Osteocyte (in vitro differentiated cells): ENCODE data around the gene TMEM233. TPM values are rescaled to one million over a fixed set of nuclear protein-coding genes. Genes with fewer than 3 reads are reported as not detected.

Experiments used
- DNase-seq: peaks from one replicate; pipeline ENCODE4 v3.0.0; 2021; ENCODE audit warnings: mixed read lengths; ENCODE audit not compliant: unreplicated experiment; ENCODE audit errors: extremely low spot score
- H3K27ac Mint-ChIP-seq: one replicate; pipeline ENCODE4 v1.8.0; 2021; ENCODE audit warnings: mild to moderate bottlenecking, mixed read lengths; ENCODE audit not compliant: unreplicated experiment
- H3K27me3 Mint-ChIP-seq: one replicate; pipeline ENCODE4 v1.8.0; 2021; ENCODE audit warnings: mixed read lengths; ENCODE audit not compliant: unreplicated experiment
- H3K36me3 Mint-ChIP-seq: one replicate; pipeline ENCODE4 v1.8.0; 2021; ENCODE audit warnings: mixed read lengths; ENCODE audit not compliant: unreplicated experiment
- H3K4me1 Mint-ChIP-seq: one replicate; pipeline ENCODE4 v1.8.0; 2021; ENCODE audit warnings: mixed read lengths; ENCODE audit not compliant: unreplicated experiment
- H3K4me3 Mint-ChIP-seq: one replicate; pipeline ENCODE4 v1.8.0; 2021; ENCODE audit warnings: mild to moderate bottlenecking, moderate library complexity, mixed read lengths; ENCODE audit not compliant: unreplicated experiment
- H3K9me3 Mint-ChIP-seq: one replicate; pipeline ENCODE4 v1.8.0; 2021; ENCODE audit warnings: mixed read lengths; ENCODE audit not compliant: unreplicated experiment
- total RNA-seq: library from RNA; stranded (reverse); gene quantifications from 2 replicates; pipeline ENCODE4 v1.2.1, GENCODE V29; 2021
- TF ChIP-seq, protein P1 (sequence below): fragments of 200-600 bp; sonication (generic); IDR thresholded peaks from 2 replicates; pipeline ENCODE4 v1.5.0; 2021; ENCODE audit warnings: antibody characterized with exemption, mild to moderate bottlenecking, moderate library complexity

The TMEM233 gene
- total RNA-seq, 1 donor from 2014 or later = not detected

DNA sequence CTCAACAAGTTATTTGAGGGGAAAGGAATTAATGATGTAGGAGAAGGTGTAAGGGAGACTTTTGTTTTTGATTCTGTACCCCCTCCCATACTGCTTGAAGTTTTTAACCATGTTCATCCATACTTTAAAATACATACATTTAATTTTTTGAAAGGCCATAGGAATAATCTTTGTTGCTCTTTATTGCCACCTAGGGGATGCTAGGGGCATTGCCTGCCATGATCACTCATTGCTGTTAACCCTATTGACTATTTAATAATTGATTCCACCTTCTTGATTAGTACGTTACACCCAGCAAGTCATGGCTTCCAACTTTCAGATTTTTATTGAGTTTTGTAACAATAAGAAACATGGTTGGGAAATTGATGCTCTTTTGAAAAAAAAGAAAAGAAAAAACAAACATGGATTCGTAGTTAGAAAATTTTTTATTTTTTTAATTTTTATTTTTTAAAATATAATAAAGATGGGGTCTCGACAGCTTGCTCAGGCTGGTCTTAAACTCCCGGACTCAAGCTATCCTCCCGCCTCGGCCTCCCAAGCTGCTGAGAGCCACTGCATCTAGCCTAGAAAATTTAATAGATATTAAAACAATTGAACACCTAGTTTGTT, 65.8 kb downstream of the TMEM233 start:
- DNase-seq = no peak
- Mint-ChIP-seq H3K27ac (no peak overlapping the region), H3K4me1 (no peaks in the 10 kb centered on the region)

DNA sequence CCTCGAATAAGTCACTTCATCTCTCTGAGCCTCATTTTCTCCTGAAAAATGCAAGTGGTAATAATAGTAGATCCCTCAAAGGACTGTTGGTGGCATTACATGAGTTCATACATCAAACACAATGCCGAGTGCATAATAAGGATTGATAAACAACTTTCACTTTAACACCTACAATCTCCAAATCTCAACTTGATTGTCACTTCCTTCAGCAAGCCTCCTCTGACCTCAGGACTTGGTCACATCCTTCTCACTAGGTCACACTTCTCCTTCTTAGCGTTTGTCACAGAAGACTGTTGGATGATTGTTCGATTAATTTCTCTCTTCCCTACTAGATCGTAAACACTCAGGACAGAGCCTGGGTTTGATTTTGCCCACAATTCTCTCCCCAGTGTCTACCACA, 66.5 kb downstream of the TMEM233 start:
- H3K27me3 Mint-ChIP-seq = peaks cover 28% of the 10 kb centered on the region
- H3K36me3 Mint-ChIP-seq = no peaks in the 10 kb centered on the region
- H3K4me3 Mint-ChIP-seq = no peak overlapping the region
- H3K4me1 Mint-ChIP-seq = no peaks in the 10 kb centered on the region
- no peak for DNase-seq
- no peak overlapping the region for H3K27ac Mint-ChIP-seq
- TF ChIP-seq, protein P1, sequence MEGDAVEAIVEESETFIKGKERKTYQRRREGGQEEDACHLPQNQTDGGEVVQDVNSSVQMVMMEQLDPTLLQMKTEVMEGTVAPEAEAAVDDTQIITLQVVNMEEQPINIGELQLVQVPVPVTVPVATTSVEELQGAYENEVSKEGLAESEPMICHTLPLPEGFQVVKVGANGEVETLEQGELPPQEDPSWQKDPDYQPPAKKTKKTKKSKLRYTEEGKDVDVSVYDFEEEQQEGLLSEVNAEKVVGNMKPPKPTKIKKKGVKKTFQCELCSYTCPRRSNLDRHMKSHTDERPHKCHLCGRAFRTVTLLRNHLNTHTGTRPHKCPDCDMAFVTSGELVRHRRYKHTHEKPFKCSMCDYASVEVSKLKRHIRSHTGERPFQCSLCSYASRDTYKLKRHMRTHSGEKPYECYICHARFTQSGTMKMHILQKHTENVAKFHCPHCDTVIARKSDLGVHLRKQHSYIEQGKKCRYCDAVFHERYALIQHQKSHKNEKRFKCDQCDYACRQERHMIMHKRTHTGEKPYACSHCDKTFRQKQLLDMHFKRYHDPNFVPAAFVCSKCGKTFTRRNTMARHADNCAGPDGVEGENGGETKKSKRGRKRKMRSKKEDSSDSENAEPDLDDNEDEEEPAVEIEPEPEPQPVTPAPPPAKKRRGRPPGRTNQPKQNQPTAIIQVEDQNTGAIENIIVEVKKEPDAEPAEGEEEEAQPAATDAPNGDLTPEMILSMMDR = no peak
- H3K9me3 Mint-ChIP-seq = no peaks in the 10 kb centered on the region

More for the DNA sequence above, 65.8 kb downstream of the TMEM233 start:
- Mint-ChIP-seq H3K27me3 (peaks cover 28% of the 10 kb centered on the region), H3K4me3 (no peak overlapping the region), H3K36me3 (no peaks in the 10 kb centered on the region), H3K9me3 (no peaks in the 10 kb centered on the region)
- TF ChIP-seq, protein P1 = peak; percentile 88

DNA sequence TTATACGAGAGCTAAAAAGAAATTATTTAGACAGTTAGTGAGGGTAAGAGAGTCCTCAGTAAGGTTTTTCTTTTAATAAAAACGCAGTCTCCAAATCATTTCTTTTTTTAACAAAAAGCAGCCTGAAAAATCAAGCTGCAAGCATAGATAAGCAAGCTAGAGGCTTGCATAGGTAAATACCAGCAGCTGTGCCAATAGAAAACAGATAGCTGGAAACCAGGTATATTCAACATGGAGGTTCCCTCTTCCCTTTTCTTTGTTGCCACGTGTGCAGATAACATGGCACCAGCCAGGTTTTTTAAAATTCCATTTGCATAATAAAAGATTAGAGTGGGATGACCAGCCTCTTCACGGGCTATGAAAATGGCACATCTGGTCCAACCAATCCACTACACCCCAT, 68.3 kb downstream of the TMEM233 start:
- H3K9me3 Mint-ChIP-seq = no peaks in the 10 kb centered on the region
- H3K36me3 Mint-ChIP-seq = no peaks in the 10 kb centered on the region
- peaks cover 28% of the 10 kb centered on the region for H3K27me3 Mint-ChIP-seq

DNA sequence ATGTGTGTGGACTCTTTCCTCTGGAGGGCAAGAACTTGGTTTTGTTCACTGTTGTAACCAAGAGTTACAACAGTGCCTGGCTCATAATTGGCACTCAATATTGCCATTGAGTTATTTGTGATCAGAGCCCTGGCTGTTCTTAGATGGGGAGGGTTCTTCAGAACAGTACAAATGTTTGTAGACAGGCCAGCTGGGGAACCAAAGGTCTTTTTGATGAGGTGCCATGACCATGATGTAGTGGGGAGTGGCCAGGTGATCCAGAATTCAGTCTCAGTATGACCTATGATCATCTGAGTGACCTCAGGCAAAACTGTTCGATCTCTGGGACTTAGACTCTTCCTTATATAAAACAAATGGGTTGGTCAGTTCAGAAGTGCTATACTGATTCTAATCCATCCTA, 71.1 kb downstream of the TMEM233 start:
- peaks cover 16% of the 10 kb centered on the region for H3K4me1 Mint-ChIP-seq
- TF ChIP-seq, protein P1 = no peak
- no peak overlapping the region for H3K4me3 Mint-ChIP-seq
- H3K27me3 Mint-ChIP-seq = peaks cover 23% of the 10 kb centered on the region
- DNase-seq = no peak
- H3K36me3 Mint-ChIP-seq = no peaks in the 10 kb centered on the region
- no peak overlapping the region for H3K27ac Mint-ChIP-seq
- H3K9me3 Mint-ChIP-seq = no peaks in the 10 kb centered on the region

More for the DNA sequence above, 68.3 kb downstream of the TMEM233 start:
- Mint-ChIP-seq H3K4me3 (no peak overlapping the region), H3K4me1 (peaks cover under 1% of the 10 kb centered on the region), H3K27ac (no peak overlapping the region)
- no peak for DNase-seq
- TF ChIP-seq, protein P1 = no peak

DNA sequence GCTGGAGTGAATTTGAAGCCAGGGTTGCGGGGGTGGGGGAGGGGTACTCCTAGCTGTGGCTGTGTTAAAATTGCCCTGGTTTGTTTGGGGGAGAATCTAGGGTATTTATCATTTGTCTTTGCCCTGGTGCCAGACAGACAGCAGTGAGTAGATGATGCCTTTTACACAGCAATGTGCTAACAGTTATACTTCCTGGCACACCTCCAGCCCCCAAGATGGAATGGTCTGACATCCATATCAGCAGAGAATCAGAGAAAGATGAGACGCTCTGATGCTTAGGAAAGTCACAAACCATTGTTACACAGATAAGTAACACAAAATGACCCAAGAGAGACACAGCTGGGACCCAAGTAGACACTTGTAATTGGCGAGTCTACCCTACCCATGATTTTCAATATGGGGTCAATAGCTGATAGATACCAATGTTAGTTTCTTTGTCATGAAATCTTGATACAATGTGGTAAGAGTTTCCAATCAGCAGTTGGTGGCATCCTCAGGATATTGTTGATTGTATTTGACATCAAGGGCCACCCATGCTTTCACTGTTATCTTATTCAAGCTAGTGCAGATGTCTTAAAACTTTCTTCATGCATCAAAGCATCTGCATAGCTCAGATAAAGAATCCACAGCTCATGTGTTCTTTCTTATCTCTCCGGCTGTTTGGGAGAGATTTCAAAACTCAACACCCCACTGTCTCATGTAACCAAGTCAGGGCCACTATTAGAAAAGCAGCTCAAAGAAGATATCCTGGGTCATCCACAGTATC, 71.8 kb downstream of the TMEM233 start:
- Mint-ChIP-seq H3K27ac (no peak overlapping the region), H3K36me3 (peaks cover 2% of the 10 kb centered on the region), H3K4me1 (peaks cover 23% of the 10 kb centered on the region), H3K4me3 (no peak overlapping the region), H3K9me3 (no peaks in the 10 kb centered on the region), H3K27me3 (peaks cover 18% of the 10 kb centered on the region)
- no peak for DNase-seq
- TF ChIP-seq, protein P1 = no peak
